Muscle of leg (tissue), 11 donors: ENCODE data around the gene GPHA2. TPM values are rescaled to one million over a fixed set of nuclear protein-coding genes. Genes with fewer than 3 reads are reported as not detected.

Experiments used
- DNase-seq: peaks from one replicate; pipeline ENCODE4 v3.0.0; 2013
- H3K27ac ChIP-seq: one replicate; pipeline ENCODE4 v1.5.1; 2013; ENCODE audit warnings: mild to moderate bottlenecking, low read length, control low read depth
- H3K27me3 ChIP-seq: one replicate; pipeline ENCODE4 v1.6.1; 2013; ENCODE audit warnings: low read length; ENCODE audit not compliant: control insufficient read depth, insufficient read depth
- H3K36me3 ChIP-seq: one replicate; pipeline ENCODE4 v1.6.1; 2013; ENCODE audit warnings: low read length; ENCODE audit not compliant: control insufficient read depth, insufficient read depth
- H3K4me1 ChIP-seq: one replicate; pipeline ENCODE4 v1.6.1; 2013; ENCODE audit warnings: low read length; ENCODE audit not compliant: control insufficient read depth, insufficient read depth
- H3K4me3 ChIP-seq: one replicate; pipeline ENCODE4 v1.5.1; 2013; ENCODE audit warnings: low read length, control low read depth
- H3K9me3 ChIP-seq: replicated peaks from 2 replicates; pipeline ENCODE4 v1.6.1; 2013; ENCODE audit warnings: low read depth, low read length; ENCODE audit not compliant: control insufficient read depth
- WGBS: methylation state at CpG from one replicate; pipeline ENCODE4 v1.1.5; 2013; ENCODE audit warnings: missing lambda C conversion rate; ENCODE audit not compliant: insufficient coverage; 5-methylcytosine and 5-hydroxymethylcytosine counted together
- polyA plus RNA-seq, 8 donors: library from polyadenylated mRNA; unstranded; fragments of 120-200 nt; gene quantifications; one replicate each; pipeline versions ENCODE4 v1.2.1 to v1.2.3, GENCODE V29; 2013; ENCODE audit warnings: inconsistent platforms in 1 of 8, low replicate concordance in 1 of 8; ENCODE audit not compliant: insufficient read length in 8 of 8, insufficient read depth in 1 of 8
- total RNA-seq: library from RNA; stranded (reverse); fragments of 120-200 nt; gene quantifications from one replicate; pipeline ENCODE4 v1.2.4, GENCODE V29; 2013

GPHA2 gene
- total and polyA plus RNA-seq, 9 donors, result 0.15 to 0.53 (median 0.24) TPM; not detected in 5

- H3K27me3 ChIP-seq, result no peaks in the 10 kb centered on the region
- peaks cover 72% of the 10 kb centered on the region for H3K36me3 ChIP-seq
- H3K27ac ChIP-seq, result no peak overlapping the region
- H3K4me1 ChIP-seq, result peaks cover 8% of the 10 kb centered on the region
- no CpG with 5 or more reads among the region's 7 CpGs for WGBS
- H3K9me3 ChIP-seq, result no peaks in the 10 kb centered on the region
- no peak overlapping the region for H3K4me3 ChIP-seq
- no peak for DNase-seq
Observed at GRCh38 chr11:64931290-64931689, 4.4 kb downstream of the GPHA2 start.

- Histone ChIP-seq H3K36me3 (peaks cover 72% of the 10 kb centered on the region), H3K27ac (no peak overlapping the region), H3K4me1 (peaks cover 10% of the 10 kb centered on the region), H3K9me3 (no peaks in the 10 kb centered on the region), H3K4me3 (no peak overlapping the region), H3K27me3 (no peaks in the 10 kb centered on the region)
- WGBS, result 95% methylated on average over 5 of the region's 6 CpGs
- no peak for DNase-seq
Observed at GRCh38 chr11:64930340-64930739, 5.4 kb downstream of the GPHA2 start.

- no peak overlapping the region for H3K4me3 ChIP-seq
- no peak overlapping the region for H3K27ac ChIP-seq
- no peak for DNase-seq
- H3K9me3 ChIP-seq, result no peaks in the 10 kb centered on the region
- peaks cover 14% of the 10 kb centered on the region for H3K4me1 ChIP-seq
- H3K27me3 ChIP-seq, result no peaks in the 10 kb centered on the region
- peaks cover 70% of the 10 kb centered on the region for H3K36me3 ChIP-seq
- 98% methylated on average over 5 of the region's 7 CpGs for WGBS
Observed at GRCh38 chr11:64929625-64930024, 6.1 kb downstream of the GPHA2 start.

- Histone ChIP-seq H3K36me3 (peaks cover 63% of the 10 kb centered on the region), H3K4me3 (no peak overlapping the region), H3K27ac (no peak overlapping the region), H3K9me3 (no peaks in the 10 kb centered on the region), H3K4me1 (peaks cover 18% of the 10 kb centered on the region), H3K27me3 (no peaks in the 10 kb centered on the region)
- WGBS, result no CpG with 5 or more reads among the region's 2 CpGs
- DNase-seq, result no peak
Observed at GRCh38 chr11:64928957-64929356, 6.7 kb downstream of the GPHA2 start.

DNA sequence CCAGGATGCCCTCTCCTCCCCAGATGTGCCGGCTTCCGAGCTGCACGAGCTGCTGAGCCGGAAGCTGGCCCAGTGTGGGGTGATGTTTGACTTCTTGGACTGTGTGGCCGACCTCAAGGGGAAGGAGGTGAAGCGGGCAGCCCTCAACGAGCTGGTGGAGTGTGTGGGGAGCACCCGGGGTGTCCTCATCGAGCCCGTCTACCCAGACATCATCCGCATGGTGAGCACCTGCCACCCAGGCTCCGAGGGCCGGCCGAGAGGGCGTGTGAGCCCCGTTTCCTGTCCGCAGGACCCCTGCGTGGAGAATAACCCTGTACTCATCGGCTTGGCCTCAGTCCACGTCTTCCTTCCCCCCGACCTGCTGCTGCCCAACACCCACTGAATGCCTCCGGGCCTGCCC lies 9.0 kb downstream of the GPHA2 start:
- Histone ChIP-seq H3K4me1 (peaks cover 25% of the 10 kb centered on the region), H3K9me3 (no peaks in the 10 kb centered on the region), H3K27ac (no peak overlapping the region), H3K36me3 (peaks cover 40% of the 10 kb centered on the region), H3K4me3 (no peak overlapping the region), H3K27me3 (no peaks in the 10 kb centered on the region)
- DNase-seq, result no peak
- WGBS, result 71% methylated on average over 20 of the region's 22 CpGs

DNA sequence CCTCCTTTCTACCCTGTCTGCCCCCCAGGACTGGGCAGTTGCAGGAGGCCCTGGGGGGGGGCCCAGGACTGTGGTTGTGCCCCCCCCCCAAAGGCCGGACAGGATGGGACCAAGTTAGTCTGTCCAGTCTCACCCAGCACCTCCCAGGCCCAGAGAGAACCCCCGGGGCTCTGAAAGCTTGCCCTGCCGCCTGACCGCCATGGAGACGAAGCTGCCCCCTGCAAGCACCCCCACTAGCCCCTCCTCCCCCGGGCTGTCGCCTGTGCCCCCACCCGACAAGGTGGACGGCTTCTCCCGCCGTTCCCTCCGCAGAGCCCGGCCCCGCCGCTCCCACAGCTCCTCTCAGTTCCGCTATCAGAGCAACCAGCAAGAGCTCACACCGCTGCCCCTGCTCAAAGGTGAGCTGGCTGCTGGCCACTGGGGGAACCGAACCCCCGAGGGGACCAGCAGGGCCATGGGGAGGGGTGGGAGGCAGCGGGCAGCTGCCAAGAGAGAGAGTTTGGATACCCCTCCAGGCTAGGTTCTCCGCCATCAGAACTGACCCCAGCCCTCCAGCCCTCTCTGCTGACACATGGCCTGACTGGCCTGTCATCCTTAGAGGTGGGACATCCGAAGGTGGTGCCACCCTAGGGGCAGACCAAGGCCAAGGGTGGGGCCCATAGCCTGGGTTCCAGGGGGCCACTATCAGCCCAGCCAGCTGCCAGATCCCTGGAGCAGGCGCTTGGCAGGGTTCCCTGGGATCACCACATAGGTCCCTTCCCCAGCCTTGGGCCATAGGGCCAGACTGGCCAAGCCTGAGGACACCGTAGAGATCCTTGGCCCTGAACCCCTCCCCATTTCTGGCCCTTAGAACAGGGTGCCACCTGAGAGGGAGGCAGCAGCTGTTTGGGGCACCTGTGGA lies 9.9 kb downstream of the GPHA2 start:
- no peak for DNase-seq
- peaks cover 25% of the 10 kb centered on the region for H3K4me1 ChIP-seq
- H3K4me3 ChIP-seq, result peak overlapping the region; percentile 83
- H3K27ac ChIP-seq, result no peak overlapping the region
- H3K27me3 ChIP-seq, result no peaks in the 10 kb centered on the region
- 44% methylated on average over 18 of the region's 24 CpGs for WGBS
- peaks cover 31% of the 10 kb centered on the region for H3K36me3 ChIP-seq
- H3K9me3 ChIP-seq, result no peaks in the 10 kb centered on the region

DNA sequence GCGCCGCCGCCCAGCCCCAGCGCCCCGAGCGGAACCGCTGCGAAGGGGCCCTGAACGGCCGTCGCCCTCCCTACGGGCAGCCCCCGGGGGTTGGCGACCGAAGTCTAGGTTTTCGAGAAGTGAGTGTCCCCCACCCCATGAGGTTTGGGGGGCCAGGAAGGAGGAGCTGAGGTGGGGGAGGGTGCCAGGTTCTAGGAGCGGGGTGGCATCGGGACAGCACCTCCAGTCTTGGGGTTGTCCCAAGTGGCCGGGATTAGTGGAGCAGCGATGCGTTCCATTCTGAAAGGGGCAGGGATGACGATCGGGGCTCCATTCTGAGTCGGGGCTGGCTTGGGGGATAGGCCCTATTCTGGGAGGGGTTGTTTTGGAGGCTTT lies 10.8 kb downstream of the GPHA2 start:
- 0% methylated on average over 13 of the region's 24 CpGs for WGBS
- Histone ChIP-seq H3K4me1 (peaks cover 30% of the 10 kb centered on the region), H3K4me3 (peak overlapping the region; percentile 83), H3K36me3 (peaks cover 22% of the 10 kb centered on the region), H3K27ac (peak overlapping the region; percentile 96), H3K9me3 (no peaks in the 10 kb centered on the region), H3K27me3 (no peaks in the 10 kb centered on the region)
- DNase-seq, result peak; percentile 45

GRCh38 chr11:64923944-64924909 lies 11.5 kb downstream of the GPHA2 start, which contains the start of gene PPP2R5B:
PPP2R5B (plus strand) TSS chr11:64924689; CDS start chr11:64925735, 1,046 bp downstream.
- Histone ChIP-seq H3K27me3 (no peaks in the 10 kb centered on the region), H3K27ac (peak within 1 kb of the TSS; percentile 96), H3K9me3 (no peaks in the 10 kb centered on the region), H3K36me3 (peaks cover 21% of the 10 kb centered on the region), H3K4me3 (peak within 1 kb of the TSS; percentile 83), H3K4me1 (peaks cover 36% of the 10 kb centered on the region)
- peak; percentile 98 for DNase-seq
- WGBS, result under 1% methylated on average over 36 of the region's 47 CpGs

DNA sequence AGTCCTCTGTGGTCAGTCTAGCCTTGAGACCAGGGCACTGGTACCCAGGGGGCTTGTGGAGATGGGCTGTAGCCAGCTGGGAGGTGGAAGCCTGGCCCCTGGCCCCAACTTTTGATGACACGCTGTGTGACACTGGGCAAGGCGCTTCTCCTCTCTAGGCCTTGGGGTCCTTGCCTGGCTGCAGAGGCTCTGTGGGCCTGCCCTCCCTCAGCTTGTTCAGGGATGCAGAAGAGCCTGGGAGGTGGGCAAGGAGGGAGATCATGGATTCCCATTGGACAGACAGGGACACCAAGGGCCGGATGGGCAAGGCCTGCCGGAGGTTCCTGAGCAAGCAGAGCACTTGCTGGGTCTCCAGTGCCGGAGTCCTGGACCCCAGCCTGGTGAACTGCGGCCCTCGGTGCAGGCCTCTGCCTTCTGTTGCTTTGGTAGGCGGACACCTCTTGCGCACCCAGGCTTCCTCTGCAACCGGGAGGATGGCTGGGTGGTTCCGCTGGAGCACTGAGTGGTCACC lies 12.5 kb downstream of the GPHA2 start:
- Histone ChIP-seq H3K36me3 (peaks cover 14% of the 10 kb centered on the region), H3K4me3 (no peak overlapping the region), H3K9me3 (no peaks in the 10 kb centered on the region), H3K27ac (peak overlapping the region; percentile 96), H3K4me1 (peaks cover 43% of the 10 kb centered on the region), H3K27me3 (no peaks in the 10 kb centered on the region)
- DNase-seq, result peak; percentile 11
- WGBS, result 87% methylated on average over 9 of the region's 11 CpGs

- Histone ChIP-seq H3K27ac (no peak overlapping the region), H3K4me3 (no peak overlapping the region), H3K36me3 (no peaks in the 10 kb centered on the region), H3K27me3 (no peaks in the 10 kb centered on the region), H3K4me1 (peaks cover 51% of the 10 kb centered on the region), H3K9me3 (no peaks in the 10 kb centered on the region)
- no peak for DNase-seq
- WGBS, result no CpG with 5 or more reads among the region's 3 CpGs
Observed at GRCh38 chr11:64921384-64921783, 14.3 kb downstream of the GPHA2 start.
